NOMO-1 treated with dmso at 0.1 percent for 144 hours (cell line): ENCODE results near the gene ZBTB14.
A peak's percentile ranks its signal among the peaks of the same experiment; 100 is the strongest.

Experiments
- DNase-seq: peaks from one replicate; lab custom pipeline; 2025; ENCODE audit not compliant: unreplicated experiment; lab: John Stamatoyannopoulos, UW

Gene ZBTB14

GRCh38 chr18:5294457-5295230, 882 bp downstream of the ZBTB14 start:
- DNase-seq, result peak; percentile 70

- DNase-seq, result no peak
Measured at GRCh38 chr18:5294113-5294456, 1.4 kb downstream of the ZBTB14 start.

DNA sequence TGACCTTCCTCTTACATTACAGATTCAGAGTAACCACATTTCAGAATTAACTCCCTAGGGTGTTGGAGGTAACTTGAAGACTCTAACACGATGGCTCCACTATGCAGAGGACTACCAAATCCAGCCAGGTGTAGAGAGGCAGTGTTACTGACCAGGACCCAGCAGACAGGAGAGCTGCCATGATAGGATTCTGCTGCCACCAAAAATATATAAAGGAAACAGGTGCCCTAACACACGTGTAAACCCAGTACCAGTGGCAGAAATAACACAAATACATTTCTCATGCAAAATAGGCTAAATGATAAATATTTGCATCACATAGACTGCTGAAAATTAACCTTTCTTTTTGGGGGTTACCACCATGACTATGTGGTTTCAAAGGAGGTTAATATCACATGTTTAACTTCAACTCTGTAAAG, 7.0 kb downstream of the ZBTB14 start:
- no peak for DNase-seq

DNA sequence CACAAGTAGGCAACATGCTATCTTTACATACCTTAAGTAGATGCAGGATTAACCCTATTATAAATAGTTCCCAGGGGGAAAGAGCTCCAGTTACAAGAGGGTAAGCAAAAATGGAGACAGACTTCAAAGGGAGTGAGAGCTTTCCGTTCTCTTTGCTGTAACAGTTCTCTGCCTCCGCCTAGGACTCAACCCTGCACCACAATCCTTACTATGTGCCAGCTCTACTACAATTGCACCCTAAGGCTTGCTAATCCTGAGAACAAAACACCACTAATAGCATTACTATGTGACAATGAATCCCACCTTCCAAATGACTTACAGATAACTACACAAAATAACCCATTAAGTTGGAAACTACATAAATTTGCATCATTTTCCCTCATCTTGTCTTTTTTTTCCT, 7.7 kb downstream of the ZBTB14 start:
- DNase-seq, result no peak

- DNase-seq, result no peak
Measured at GRCh38 chr18:5286525-5286924, 9.0 kb downstream of the ZBTB14 start.

DNA sequence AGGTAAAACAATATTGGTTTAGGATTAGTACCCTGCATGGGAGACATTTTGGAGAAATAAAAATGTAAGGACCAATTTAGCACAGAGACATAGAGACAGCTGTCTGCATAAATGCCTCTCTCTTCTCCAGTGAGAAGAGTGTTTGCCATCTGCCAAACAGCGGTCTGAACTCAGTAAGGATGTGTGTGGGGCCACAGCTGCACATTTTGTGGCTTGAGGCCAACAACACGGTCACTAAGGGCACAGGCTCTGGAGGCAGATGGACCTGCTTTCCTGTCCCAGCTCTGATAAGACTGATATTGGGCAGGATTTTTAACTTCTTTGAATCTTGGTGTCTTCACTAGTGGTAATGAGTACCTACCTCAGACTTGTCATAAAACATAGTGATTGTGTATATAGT, 10.2 kb downstream of the ZBTB14 start:
- no peak for DNase-seq

GRCh38 chr18:5284808-5285207, 10.7 kb downstream of the ZBTB14 start:
- no peak for DNase-seq

DNA sequence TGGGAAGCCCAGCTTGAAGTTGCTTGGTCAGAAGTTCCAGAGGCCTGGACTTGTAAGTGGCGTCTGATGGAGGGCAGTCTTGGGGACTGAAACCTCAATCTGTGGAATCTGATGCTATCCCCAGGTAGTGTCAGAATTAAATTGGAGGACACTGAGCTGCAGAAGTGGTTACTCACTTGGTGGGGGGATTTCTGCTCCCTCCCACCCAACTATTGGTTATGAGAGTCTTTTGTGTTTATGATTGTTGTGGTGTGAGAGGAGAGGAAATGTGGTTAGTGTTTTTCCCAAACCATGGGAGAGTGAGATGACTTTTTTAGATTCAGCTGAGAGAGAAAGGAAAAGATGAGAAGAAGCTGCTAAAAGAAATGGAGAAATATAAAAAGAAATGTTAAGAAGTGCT, 12.8 kb downstream of the ZBTB14 start:
- DNase-seq, result no peak

- DNase-seq, result no peak
Measured at GRCh38 chr18:5276947-5277346, 18.6 kb downstream of the ZBTB14 start.

DNA sequence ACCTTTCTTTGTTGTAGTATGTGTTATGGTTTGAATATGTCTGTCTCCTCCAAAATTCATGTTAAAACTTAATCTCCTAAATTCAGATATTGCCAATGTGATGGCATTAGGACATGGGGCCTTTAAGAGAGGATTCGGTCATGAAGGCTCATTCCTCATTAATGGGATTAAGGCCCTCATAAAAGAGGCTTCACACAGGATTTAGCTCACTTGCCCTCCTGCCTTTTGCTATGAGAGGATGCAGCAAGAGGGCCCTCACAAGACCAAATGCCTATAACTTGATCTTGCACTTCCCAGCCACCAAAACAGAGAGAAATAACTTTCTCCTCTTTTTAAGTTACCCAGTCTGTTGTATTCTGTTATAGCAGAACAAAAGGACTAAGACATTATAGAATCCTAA, 19.7 kb downstream of the ZBTB14 start:
- no peak for DNase-seq

GRCh38 chr18:5268874-5269273, 26.7 kb downstream of the ZBTB14 start:
- no peak for DNase-seq

- no peak for DNase-seq
Measured at GRCh38 chr18:5266721-5267120, 28.8 kb downstream of the ZBTB14 start.

DNA sequence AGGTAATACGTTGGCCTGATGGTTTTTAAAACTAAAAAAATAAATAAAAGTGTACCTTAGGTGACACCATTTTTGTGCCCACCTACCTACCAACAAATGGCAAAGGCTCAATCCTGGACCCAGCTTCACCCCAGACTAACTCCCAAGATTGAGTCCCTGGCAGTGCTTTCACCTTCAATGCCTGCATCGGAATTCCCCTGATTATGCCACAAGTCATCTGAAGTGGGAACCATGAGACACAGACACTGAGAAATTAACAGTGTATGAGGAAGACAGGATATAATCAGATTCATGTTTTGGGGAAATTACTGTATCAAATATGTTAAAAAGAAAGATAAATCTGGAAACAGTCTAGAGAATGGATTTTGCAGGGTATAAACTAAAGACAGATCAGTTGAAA, 41.6 kb downstream of the ZBTB14 start:
- DNase-seq, result no peak

- DNase-seq, result no peak
Measured at GRCh38 chr18:5251117-5251516, 44.4 kb downstream of the ZBTB14 start.

DNA sequence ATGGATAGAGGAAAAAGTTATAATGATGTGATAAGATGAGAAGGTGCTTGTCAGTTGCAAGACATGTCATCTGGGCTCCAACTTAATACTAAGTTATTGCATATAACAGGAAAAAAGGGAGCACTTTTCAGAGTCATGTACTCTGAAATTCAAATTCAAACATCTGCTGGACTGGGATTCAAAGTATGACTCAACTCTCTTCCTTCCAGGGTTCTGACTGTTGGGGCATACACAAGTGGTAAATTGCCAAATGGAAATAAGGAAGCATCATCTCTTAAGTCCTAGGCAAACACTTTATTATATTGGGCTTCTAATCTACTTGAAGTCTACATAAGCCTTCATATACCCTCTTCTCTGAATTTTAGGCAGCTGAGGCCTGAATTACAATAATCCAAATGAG, 44.9 kb downstream of the ZBTB14 start:
- DNase-seq, result no peak

- DNase-seq, result no peak
Measured at GRCh38 chr18:5244941-5245340, 50.6 kb downstream of the ZBTB14 start.

GRCh38 chr18:5239447-5239846, 56.1 kb downstream of the ZBTB14 start:
- no peak for DNase-seq
